Subcutaneous adipose tissue (tissue), 4 donors: ENCODE data around the gene RTN3. TPM values are rescaled to one million over a fixed set of nuclear protein-coding genes. Genes with fewer than 3 reads are reported as not detected.

Source experiments
- small RNA-seq: library from RNA; depleted of rRNA; stranded (forward); fragments of <200 nt; gene quantifications from one replicate; pipeline ENCODE3, GENCODE V24; 2016
- total RNA-seq, 4 donors: library from RNA; depleted of rRNA; stranded (reverse); fragments of >200 nt; gene quantifications; one replicate each; pipeline ENCODE4 v1.1.0, GENCODE V29; 2016
- TF ChIP-seq, protein P1 (sequence below): fragments of 450-650 bp; IDR thresholded peaks from one replicate; pipeline ENCODE4 v1.5.1; 2016; ENCODE audit warnings: low read depth, mild to moderate bottlenecking, control low read depth, antibody characterized with exemption, moderate library complexity

Gene RTN3
- total RNA-seq, 4 donors from 2014 or later: 179 to 283 (median 224) TPM

- TF ChIP-seq, protein P1, sequence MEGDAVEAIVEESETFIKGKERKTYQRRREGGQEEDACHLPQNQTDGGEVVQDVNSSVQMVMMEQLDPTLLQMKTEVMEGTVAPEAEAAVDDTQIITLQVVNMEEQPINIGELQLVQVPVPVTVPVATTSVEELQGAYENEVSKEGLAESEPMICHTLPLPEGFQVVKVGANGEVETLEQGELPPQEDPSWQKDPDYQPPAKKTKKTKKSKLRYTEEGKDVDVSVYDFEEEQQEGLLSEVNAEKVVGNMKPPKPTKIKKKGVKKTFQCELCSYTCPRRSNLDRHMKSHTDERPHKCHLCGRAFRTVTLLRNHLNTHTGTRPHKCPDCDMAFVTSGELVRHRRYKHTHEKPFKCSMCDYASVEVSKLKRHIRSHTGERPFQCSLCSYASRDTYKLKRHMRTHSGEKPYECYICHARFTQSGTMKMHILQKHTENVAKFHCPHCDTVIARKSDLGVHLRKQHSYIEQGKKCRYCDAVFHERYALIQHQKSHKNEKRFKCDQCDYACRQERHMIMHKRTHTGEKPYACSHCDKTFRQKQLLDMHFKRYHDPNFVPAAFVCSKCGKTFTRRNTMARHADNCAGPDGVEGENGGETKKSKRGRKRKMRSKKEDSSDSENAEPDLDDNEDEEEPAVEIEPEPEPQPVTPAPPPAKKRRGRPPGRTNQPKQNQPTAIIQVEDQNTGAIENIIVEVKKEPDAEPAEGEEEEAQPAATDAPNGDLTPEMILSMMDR: no peak
Measured at GRCh38 chr11:63800921-63801320, 119.6 kb downstream of the RTN3 start.

DNA sequence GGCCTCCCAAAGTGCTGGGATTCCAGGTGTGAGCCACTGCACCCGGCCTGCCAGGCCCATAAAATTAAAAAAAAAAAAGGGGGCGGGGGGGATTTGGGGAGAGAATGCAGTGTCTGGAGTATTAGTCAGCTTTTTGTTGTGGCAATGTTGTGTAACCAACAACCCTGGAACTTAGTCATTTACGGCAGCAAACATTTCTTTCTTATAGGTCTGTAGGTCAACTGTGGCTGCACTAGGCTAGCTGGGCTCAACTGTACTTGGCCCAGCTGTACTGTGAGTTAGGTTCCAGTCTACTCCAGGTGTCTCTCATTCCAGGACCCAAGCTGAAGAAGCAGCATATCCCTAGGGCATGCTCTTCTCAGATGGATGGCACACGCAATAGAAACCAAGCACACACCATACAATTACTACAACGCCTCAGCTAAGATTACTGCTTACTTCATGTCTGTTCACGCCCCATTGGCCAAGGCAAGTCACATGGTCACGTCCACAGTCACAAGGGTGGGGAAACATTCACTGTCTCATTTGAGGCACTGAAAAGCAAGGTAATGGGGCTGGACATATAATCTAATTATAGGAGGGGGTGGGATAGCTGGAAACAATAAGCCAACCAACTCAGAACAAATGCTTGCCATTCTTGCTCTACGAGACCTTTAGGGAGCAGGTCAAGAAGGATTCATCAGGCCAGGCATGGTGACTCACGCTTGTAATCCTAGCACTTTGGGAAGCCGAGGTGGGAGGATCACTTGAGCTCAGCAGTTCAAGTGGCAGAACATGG, 121.5 kb downstream of the RTN3 start:
- TF ChIP-seq, protein P1: no peak

GRCh38 chr11:63804259-63804658, 123.0 kb downstream of the RTN3 start:
- TF ChIP-seq, protein P1: no peak

GRCh38 chr11:63805844-63806415, 124.6 kb downstream of the RTN3 start:
- TF ChIP-seq, protein P1: no peak

Small RNAs within 50 kb of the gene (small RNA-seq; reads per million reads assigned to genes)
- gene AP000753.3 (not detected), gene RN7SL596P (not detected)

Other genes with a start within 250 kb of the RTN3 start
- 10 to 100 TPM; 38.2 to 59.5 (median 42.9) TPM for gene PLAAT5, start 190.3 kb upstream of the RTN3 start, total RNA-seq
- 100 to 1,000 TPM in 1 of 4 donors, 10 to 100 TPM in 3; 30.2 to 230 (median 71.0) TPM for gene LGALS12, start 175.4 kb upstream of the RTN3 start, total RNA-seq
- 10 to 100 TPM in 3 of 4 donors, 1 to 10 TPM in 1; 9.9 to 21.2 (median 15.4) TPM for gene PLAAT4, start 144.7 kb upstream of the RTN3 start, total RNA-seq
- gene PLAAT2, start 118.1 kb upstream of the RTN3 start, total RNA-seq: not detected
- gene PLAAT3, start 67.1 kb upstream of the RTN3 start, total RNA-seq: 100 to 1,000 TPM; 278 to 514 (median 407) TPM
- gene ATL3, start 10.1 kb upstream of the RTN3 start, total RNA-seq: 100 to 1,000 TPM in 3 of 4 donors, 10 to 100 TPM in 1; 83.5 to 172 (median 118) TPM
- gene ZFTA, start 87.3 kb downstream of the RTN3 start, total RNA-seq: 10 to 100 TPM in 2 of 4 donors, 1 to 10 TPM in 2; 5.1 to 16.2 (median 8.7) TPM
- 1 to 10 TPM; 4.6 to 7.3 (median 5.0) TPM for gene SPINDOC, start 132.0 kb downstream of the RTN3 start, total RNA-seq
- gene MARK2, start 157.6 kb downstream of the RTN3 start, total RNA-seq: 10 to 100 TPM in 3 of 4 donors, 1 to 10 TPM in 1; 9.9 to 16.4 (median 13.3) TPM
- gene RCOR2, start 235.7 kb downstream of the RTN3 start, total RNA-seq: under 1 TPM in 1 of 4 donors, not detected in 3; 0.88 TPM